Effector memory CD8-positive, alpha-beta T cell (primary cell): ENCODE measurements around the gene ARHGEF28.

Experiments used
- ATAC-seq: fragments of 150-1000 bp; cut with Tn5 transposase; replicated peaks from 2 replicates; pipeline ENCODE4 v1.10.0; 2021; ENCODE audit warnings: mild to moderate bottlenecking, moderate library complexity
- DNase-seq, 3 experiments: peaks; one replicate each; pipeline ENCODE4 v3.0.0; 2021
- H3K27ac Mint-ChIP-seq, 2 donors: one replicate each; pipeline ENCODE4 v1.8.0; 2022; ENCODE audit warnings: mild to moderate bottlenecking in 2 of 2, mixed read lengths in 2 of 2, moderate library complexity in 2 of 2
- H3K27me3 Mint-ChIP-seq, 2 donors: one replicate each; pipeline ENCODE4 v1.8.0; 2022; ENCODE audit warnings: mixed read lengths in 2 of 2
- H3K36me3 Mint-ChIP-seq: one replicate; pipeline ENCODE4 v1.8.0; 2022; ENCODE audit warnings: mild to moderate bottlenecking, moderate library complexity, mixed read lengths; ENCODE audit not compliant: insufficient read depth
- H3K4me1 Mint-ChIP-seq, 2 donors: one replicate each; pipeline ENCODE4 v1.8.0; 2022; ENCODE audit warnings: low read depth in 2 of 2, mixed read lengths in 2 of 2
- H3K4me3 Mint-ChIP-seq, 2 donors: one replicate each; pipeline ENCODE4 v1.8.0; 2022; ENCODE audit warnings: mild to moderate bottlenecking in 2 of 2, mixed read lengths in 2 of 2, moderate library complexity in 2 of 2
- H3K9me3 Mint-ChIP-seq, 2 donors: one replicate each; pipeline ENCODE4 v1.8.0; 2022; ENCODE audit warnings: mixed read lengths in 2 of 2

ARHGEF28 gene

DNA sequence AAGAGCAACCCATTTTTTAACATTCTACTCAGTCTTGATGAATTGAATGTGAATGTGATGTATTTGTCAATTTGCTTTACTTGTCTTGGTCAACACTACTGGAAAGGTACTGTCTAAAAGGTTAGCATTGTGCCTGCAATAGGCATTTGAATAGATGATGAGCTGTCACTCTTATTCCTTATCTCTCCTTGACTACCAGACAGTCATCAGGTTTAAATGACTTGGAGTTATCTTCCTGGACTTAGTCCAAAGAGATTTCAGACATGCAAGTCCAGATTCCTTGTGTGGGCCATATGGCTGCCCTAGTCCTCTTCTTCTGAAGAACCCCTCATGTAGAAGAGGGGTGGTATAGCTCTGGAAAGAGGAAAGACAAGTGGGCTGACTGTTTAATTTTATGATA, 4.8 kb downstream of the ARHGEF28 start:
- ATAC-seq (no peak), DNase-seq (no peak)
- no peaks in the 10 kb centered on the region for H3K9me3 Mint-ChIP-seq
- H3K27ac Mint-ChIP-seq, result no peak overlapping the region
- H3K36me3 Mint-ChIP-seq, result no peaks in the 10 kb centered on the region
- peaks cover 5 to 26% of the 10 kb centered on the region in 2 donors for H3K27me3 Mint-ChIP-seq
- H3K4me1 Mint-ChIP-seq, result no peaks in the 10 kb centered on the region
- H3K4me3 Mint-ChIP-seq, result no peak overlapping the region

DNA sequence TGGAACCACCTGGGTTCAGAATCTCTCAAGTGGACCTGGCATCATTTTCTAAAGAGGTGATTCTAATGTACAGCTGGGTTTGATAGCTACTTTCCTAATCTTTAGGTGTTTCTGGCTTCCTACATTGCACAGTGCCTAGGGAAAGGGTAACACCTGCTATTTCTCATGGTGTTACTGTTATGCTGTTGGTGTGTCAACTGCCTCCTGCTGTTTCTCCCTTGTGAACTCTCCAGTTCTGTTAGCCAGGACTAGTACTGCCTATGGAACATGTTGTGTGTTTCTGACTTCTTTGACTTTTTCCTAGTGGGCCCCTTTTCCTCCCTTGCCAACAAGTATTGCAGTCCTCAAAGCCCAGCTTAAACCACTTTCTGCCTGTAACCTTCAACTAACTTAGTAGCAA, 5.5 kb downstream of the ARHGEF28 start:
- Mint-ChIP-seq H3K36me3 (no peaks in the 10 kb centered on the region), H3K9me3 (no peaks in the 10 kb centered on the region)
- ATAC-seq, result no peak

DNA sequence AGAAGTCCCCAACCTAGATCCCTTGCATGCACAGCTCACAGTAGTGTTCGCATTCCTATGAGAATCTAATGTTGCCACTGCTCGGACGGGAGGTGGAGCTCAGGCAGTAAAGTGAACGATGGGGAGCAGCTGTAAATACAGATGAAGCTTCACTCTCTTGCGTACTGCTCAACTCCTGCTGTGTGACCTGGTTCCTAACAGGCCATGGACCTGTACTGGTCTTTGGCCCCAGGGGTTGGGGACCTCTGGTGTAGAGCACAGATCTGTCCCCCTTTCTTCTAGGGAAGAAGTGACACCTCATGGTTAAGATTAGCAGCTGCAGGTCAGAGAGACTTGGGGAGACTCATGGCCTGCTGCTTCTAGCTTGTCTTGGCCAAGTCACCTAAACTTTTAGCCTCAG, 7.1 kb downstream of the ARHGEF28 start:
- Mint-ChIP-seq H3K27me3 (peaks cover 5 to 12% of the 10 kb centered on the region in 2 donors), H3K4me1 (no peaks in the 10 kb centered on the region), H3K9me3 (no peaks in the 10 kb centered on the region), H3K27ac (no peak overlapping the region), H3K4me3 (no peak overlapping the region), H3K36me3 (no peaks in the 10 kb centered on the region)
- ATAC-seq, result no peak
- DNase-seq, result no peak

More for the DNA sequence above, 5.5 kb downstream of the ARHGEF28 start:
- DNase-seq, result no peak
- no peak overlapping the region for H3K4me3 Mint-ChIP-seq
- peaks cover 5 to 26% of the 10 kb centered on the region in 2 donors for H3K27me3 Mint-ChIP-seq
- no peaks in the 10 kb centered on the region for H3K4me1 Mint-ChIP-seq
- no peak overlapping the region for H3K27ac Mint-ChIP-seq

DNA sequence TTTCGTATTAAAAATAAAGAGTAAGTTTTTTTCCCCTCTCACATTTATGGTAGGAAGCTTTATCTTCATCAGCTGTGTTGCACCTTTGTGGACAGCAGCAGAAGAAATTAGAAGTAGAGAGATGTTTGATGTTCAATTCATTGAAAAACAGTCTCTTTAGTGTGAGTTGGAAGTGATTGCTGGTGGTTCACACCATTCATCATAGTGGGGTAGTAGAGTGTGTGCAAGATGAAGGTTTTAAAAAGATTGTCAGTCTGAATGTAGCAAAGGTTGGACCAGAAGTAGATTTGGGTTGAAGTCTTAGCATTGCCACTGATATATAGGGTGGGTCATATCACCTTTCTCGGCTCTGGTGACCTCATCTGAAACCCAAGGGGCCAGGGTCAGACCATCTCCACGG, 10.4 kb downstream of the ARHGEF28 start:
- Mint-ChIP-seq H3K27ac (no peak overlapping the region), H3K4me1 (no peaks in the 10 kb centered on the region), H3K9me3 (no peaks in the 10 kb centered on the region), H3K36me3 (no peaks in the 10 kb centered on the region), H3K4me3 (no peak overlapping the region), H3K27me3 (no peaks in the 10 kb centered on the region)
- DNase-seq (no peak), ATAC-seq (no peak)

DNA sequence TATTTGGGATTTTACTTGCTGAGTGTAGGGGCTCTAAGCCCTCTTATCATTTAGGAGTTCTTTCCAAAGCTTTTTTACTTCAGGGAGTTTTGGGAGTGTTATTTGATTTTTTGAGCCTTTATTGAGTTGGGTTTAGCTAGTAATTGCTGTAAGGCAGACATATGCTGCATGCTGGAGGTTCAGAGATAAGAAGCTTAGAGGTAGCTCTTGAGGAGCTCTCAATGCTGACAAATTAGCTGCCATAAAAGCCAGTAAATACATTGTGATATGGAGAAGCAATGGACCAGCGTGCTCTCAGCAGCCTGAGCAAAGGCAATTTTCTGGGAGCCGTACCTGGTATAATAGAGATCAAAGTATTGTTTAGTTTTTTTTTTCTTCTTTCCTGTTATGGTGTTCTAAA, 11.6 kb downstream of the ARHGEF28 start:
- Mint-ChIP-seq H3K4me1 (no peaks in the 10 kb centered on the region), H3K27me3 (no peaks in the 10 kb centered on the region), H3K9me3 (no peaks in the 10 kb centered on the region), H3K36me3 (no peaks in the 10 kb centered on the region), H3K4me3 (no peak overlapping the region), H3K27ac (no peak overlapping the region)
- DNase-seq (no peak), ATAC-seq (no peak)

DNA sequence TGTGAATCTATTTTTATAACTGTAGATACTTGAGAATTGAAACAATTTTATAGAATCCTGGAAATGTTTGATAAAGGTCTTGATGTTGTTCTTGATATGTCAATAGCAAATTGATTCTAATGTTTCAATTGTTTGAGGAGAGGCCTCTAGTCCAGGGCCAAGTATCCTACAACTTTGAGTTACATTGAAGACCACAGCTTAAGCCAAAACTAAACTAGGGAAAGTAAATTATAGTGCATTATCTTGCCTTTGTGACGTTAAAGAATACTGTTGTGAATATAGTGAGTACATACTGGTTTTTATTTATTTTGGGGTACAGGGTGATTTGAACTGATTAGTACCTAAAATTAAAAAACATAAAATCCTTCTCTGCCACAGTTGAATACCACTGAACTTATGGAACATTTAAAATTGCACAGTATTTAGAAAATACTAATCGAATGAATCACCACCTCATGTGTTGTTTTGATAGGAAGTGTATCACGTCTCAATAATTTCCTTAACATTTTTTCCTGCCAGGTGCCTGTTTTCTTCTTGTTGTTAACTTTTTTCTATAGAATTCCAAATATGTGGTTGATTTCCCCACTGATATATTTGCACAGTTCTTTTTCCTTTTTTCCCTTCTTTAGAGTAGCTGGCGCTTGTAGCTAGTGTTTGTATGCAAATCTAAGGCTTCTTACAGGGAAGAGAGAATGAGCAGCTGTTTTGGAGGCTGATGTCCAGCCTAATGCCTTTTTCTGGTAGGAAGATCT, 12.5 kb downstream of the ARHGEF28 start:
- Mint-ChIP-seq H3K4me3 (no peak overlapping the region), H3K36me3 (no peaks in the 10 kb centered on the region), H3K27ac (no peak overlapping the region), H3K27me3 (no peaks in the 10 kb centered on the region), H3K9me3 (no peaks in the 10 kb centered on the region), H3K4me1 (no peaks in the 10 kb centered on the region)
- DNase-seq (no peak), ATAC-seq (no peak)

DNA sequence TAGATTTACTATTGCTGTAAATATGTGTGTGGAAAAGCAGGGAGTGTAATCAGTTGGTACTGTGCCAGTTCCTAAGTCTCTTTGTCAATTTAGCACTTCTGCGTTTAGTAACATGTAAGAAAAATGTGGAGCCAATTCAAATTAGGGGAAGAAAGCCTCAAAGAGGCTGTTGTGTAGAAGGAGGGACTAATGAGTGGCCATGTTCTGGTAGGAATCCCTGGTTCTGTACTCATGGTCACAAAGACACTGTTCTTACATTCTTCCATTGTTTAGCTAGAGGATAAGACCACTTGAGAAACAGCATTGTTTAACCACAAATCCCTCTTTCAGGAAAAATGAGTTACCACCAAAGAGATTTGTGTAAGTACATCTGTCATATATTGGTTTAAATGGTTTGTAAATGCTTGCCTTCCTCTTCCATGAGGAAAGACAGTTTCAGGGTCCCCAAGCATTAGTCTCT, 14.9 kb downstream of the ARHGEF28 start:
- ATAC-seq (no peak), DNase-seq (no peak)
- no peaks in the 10 kb centered on the region for H3K36me3 Mint-ChIP-seq

DNA sequence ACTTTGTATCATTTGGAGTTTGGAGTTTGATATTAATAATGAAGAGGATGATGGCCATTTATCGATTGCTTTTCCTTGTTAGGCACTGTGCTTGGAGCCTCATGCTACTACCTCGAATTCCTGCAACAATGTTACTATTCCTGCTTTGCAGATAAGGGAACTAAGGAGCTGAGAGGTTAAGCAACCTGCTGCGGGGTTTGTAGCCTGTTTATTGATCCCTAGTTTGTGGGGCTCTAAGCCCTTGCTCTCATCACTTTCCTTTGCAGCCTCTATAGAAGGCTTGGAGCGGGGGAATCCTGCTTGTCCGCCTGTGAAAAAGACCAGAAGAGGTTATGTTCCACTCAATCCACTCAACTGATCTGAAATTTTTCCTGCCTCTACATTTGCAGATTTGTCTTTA, 15.8 kb downstream of the ARHGEF28 start:
- Mint-ChIP-seq H3K27me3 (peaks cover 10 to 20% of the 10 kb centered on the region in 2 donors), H3K4me3 (no peak overlapping the region), H3K27ac (no peak overlapping the region)

More for the DNA sequence above, 14.9 kb downstream of the ARHGEF28 start:
- no peaks in the 10 kb centered on the region for H3K9me3 Mint-ChIP-seq
- no peak overlapping the region for H3K4me3 Mint-ChIP-seq
- no peak overlapping the region for H3K27ac Mint-ChIP-seq
- peaks cover 2 to 11% of the 10 kb centered on the region in 2 donors for H3K27me3 Mint-ChIP-seq
- H3K4me1 Mint-ChIP-seq, result no peaks in the 10 kb centered on the region

DNA sequence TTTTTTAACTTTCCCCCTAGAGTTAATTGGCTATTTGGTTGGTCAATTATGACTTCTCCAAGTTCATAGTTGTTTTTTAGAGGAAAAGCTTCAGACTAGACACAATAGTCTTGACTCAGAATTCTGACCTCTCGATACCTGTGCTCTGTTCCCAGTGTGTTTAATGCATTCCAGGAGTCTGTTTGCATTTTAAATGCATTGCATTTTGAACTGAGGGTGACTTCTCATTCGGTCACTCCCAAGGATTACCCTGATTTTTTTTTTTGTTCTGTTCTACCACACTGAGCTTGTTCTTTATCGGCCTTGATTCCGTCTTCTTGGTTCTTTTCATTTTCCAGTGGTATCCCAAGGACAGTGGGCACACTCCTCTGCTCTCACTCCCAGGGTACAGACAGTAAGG, 16.3 kb downstream of the ARHGEF28 start:
- no peaks in the 10 kb centered on the region for H3K9me3 Mint-ChIP-seq
- H3K27me3 Mint-ChIP-seq, result peaks cover 10 to 21% of the 10 kb centered on the region in 2 donors
- no peak for ATAC-seq
- H3K36me3 Mint-ChIP-seq, result no peaks in the 10 kb centered on the region
- H3K4me1 Mint-ChIP-seq, result no peaks in the 10 kb centered on the region
- H3K4me3 Mint-ChIP-seq, result no peak overlapping the region
- no peak for DNase-seq
- no peak overlapping the region for H3K27ac Mint-ChIP-seq

More for the DNA sequence above, 15.8 kb downstream of the ARHGEF28 start:
- Mint-ChIP-seq H3K36me3 (no peaks in the 10 kb centered on the region), H3K9me3 (no peaks in the 10 kb centered on the region), H3K4me1 (no peaks in the 10 kb centered on the region)
- DNase-seq (no peak), ATAC-seq (no peak)

DNA sequence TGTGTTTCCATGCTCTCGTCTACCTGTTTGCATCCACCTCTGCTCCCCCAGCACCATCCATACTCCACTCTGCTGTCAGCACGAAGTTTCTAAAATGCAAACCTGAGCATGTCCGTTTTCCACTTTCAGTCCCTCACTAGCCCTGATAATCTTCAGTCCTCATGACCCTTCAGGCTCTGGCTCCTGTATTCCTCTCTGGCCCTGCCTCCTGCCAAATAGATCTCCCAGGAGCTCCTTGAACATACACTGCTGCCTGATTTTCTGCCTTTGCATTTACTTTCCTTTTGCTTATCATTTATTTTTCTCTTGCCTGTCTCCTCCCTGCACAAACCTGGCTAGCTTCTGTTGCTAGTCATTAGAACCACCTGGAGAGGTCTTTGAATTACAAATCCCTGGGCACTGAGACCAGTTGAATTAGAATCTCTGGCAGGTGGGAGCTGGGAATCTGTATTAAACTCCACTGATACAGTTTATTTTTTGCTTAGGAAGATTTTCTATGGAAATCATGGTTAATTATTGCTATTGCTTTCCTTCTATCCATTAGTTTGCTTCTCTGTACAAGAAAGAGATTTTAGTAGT, 18.5 kb downstream of the ARHGEF28 start:
- H3K27me3 Mint-ChIP-seq, result peaks cover 10 to 31% of the 10 kb centered on the region in 2 donors
- no peaks in the 10 kb centered on the region for H3K36me3 Mint-ChIP-seq
- no peaks in the 10 kb centered on the region for H3K9me3 Mint-ChIP-seq
- no peak overlapping the region for H3K27ac Mint-ChIP-seq
- no peaks in the 10 kb centered on the region for H3K4me1 Mint-ChIP-seq
- DNase-seq (no peak), ATAC-seq (no peak)
- H3K4me3 Mint-ChIP-seq, result no peak overlapping the region

DNA sequence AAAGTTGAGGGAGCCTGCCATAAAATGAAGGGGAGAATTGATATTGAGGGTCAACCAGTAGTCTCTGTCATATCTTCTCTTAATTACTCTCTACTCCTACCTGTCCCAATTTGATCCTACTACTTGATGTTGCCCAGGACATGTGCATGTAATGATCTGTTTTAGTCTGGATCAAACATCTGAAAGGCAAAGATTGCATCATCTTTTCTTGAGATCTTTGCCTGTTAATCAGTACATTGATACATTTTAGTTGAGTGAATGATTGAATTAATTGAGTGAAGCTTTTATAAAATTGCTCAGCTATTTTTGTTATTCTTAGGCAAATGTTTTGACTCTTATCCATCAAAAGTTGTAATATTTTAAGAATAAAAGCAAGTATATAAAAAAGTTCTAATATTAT, 21.7 kb downstream of the ARHGEF28 start:
- no peaks in the 10 kb centered on the region for H3K4me1 Mint-ChIP-seq
- H3K36me3 Mint-ChIP-seq, result no peaks in the 10 kb centered on the region
- H3K9me3 Mint-ChIP-seq, result no peaks in the 10 kb centered on the region

DNA sequence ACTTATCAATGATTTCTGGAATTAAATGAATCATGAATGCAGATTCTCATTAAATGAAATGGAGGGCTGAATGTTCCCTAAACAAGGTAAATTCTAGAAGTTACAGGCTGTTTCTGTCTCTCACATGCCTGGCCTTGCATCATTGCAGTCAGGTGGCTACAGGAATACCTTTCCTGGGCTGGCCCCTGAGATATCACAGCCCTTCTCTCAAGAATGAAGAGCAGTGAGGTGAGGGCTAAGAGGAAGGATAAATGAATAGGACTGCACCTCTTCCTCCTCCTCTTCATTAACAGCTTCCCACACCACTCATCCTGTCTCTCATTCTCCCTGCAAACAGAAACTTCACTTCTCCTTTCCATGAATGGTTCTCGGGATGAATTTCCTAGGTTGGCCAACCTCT, 22.5 kb downstream of the ARHGEF28 start:
- H3K27ac Mint-ChIP-seq, result no peak overlapping the region
- no peaks in the 10 kb centered on the region for H3K36me3 Mint-ChIP-seq
- no peak for DNase-seq
- ATAC-seq, result no peak
- peaks cover 10 to 39% of the 10 kb centered on the region in 2 donors for H3K27me3 Mint-ChIP-seq
- H3K4me3 Mint-ChIP-seq, result no peak overlapping the region
- no peaks in the 10 kb centered on the region for H3K4me1 Mint-ChIP-seq
- no peaks in the 10 kb centered on the region for H3K9me3 Mint-ChIP-seq

More for the DNA sequence above, 21.7 kb downstream of the ARHGEF28 start:
- Mint-ChIP-seq H3K27me3 (peaks cover 10 to 36% of the 10 kb centered on the region in 2 donors), H3K27ac (no peak overlapping the region), H3K4me3 (no peak overlapping the region)
- DNase-seq, result no peak
- no peak for ATAC-seq

DNA sequence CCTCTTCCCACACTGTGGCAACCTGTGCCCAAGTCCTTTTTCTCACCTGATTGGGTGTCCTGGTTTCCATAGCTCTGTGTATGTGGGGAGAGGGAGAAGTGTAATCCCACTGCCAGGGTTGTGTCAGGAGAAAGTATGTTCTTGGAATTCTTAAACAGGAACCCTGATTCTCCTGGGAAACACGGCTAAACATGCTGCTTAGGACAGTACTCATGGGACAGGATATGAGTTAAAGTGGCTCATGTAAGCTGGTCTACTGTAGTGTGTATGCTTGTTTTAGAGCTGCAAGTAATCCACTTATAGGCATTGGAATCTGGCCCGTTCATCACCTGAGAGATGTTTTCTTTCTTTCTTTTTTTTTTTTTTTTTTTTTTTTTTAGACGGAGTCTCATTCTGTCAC, 23.9 kb downstream of the ARHGEF28 start:
- H3K4me1 Mint-ChIP-seq, result peaks cover 0 to 2% of the 10 kb centered on the region in 2 donors
- no peak overlapping the region for H3K27ac Mint-ChIP-seq
- DNase-seq, result no peak
- H3K36me3 Mint-ChIP-seq, result no peaks in the 10 kb centered on the region
- no peak overlapping the region for H3K4me3 Mint-ChIP-seq
- peaks cover 10 to 38% of the 10 kb centered on the region in 2 donors for H3K27me3 Mint-ChIP-seq
- no peaks in the 10 kb centered on the region for H3K9me3 Mint-ChIP-seq
- no peak for ATAC-seq

DNA sequence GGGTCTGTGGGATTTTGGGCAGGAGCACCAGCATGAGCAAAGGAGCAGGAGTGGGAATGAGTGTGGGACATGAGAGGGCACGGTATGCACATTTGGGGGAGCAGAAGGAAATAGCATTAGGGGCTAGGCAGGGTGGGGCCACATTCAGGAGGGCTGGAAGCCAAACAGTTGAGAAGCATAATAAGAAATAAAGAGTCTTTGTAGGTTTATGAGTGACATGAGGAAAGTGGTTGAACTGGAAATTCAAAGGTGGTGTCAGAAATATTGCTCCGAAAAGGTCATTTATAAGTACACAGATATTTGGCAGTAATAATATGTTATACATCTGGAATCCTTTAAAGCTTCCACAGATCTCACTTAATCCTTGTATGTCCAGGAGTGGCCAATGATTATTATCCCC, 26.4 kb downstream of the ARHGEF28 start:
- Mint-ChIP-seq H3K4me3 (no peak overlapping the region), H3K36me3 (no peaks in the 10 kb centered on the region), H3K9me3 (no peaks in the 10 kb centered on the region), H3K27me3 (peaks cover 0 to 28% of the 10 kb centered on the region in 2 donors), H3K27ac (no peak overlapping the region), H3K4me1 (peaks cover 0 to 4% of the 10 kb centered on the region in 2 donors)
- ATAC-seq (no peak), DNase-seq (no peak)
